GM23338 (cell line): ENCODE measurements around the gene CHPF.

Source experiments
- CREB1 ChIP-seq: fragments of 250-450 bp; sonication (Bioruptor Pico); IDR thresholded peaks from 2 replicates; pipeline ENCODE4 v1.5.0; 2020; ENCODE audit warnings: low read depth, mild to moderate bottlenecking, moderate library complexity
- CTCF ChIP-seq, 2 experiments: fragments of 200-600 bp in 1 of 2; sonication (generic) in 1 of 2; conservative IDR thresholded peaks; 2 replicates each; pipeline versions ENCODE4 v1.5.1 to v1.6.1; 2016 to 2017; ENCODE audit warnings: antibody characterized with exemption in 2 of 2, low read depth in 2 of 2, mild to moderate bottlenecking in 2 of 2, moderate library complexity in 1 of 2
- ETS1 ChIP-seq: IDR thresholded peaks from 2 replicates; pipeline ENCODE4 v1.6.1; 2016; ENCODE audit warnings: antibody characterized with exemption
- EZH2 ChIP-seq: fragments of 200-600 bp; sonication (generic); IDR thresholded peaks from one replicate; pipeline ENCODE4 v1.8.0; 2017; ENCODE audit warnings: antibody characterized with exemption, mild to moderate bottlenecking, low read depth; ENCODE audit not compliant: unreplicated experiment
- EZH2phosphoT487 ChIP-seq: fragments of 200-600 bp; sonication (generic); IDR thresholded peaks from one replicate; pipeline ENCODE4 v1.8.1; 2018; ENCODE audit warnings: antibody characterized with exemption; ENCODE audit not compliant: unreplicated experiment
- JUNB ChIP-seq: IDR thresholded peaks from one replicate; pipeline ENCODE4 v1.6.1; 2016; ENCODE audit warnings: antibody characterized with exemption; ENCODE audit not compliant: unreplicated experiment
- NANOG ChIP-seq: IDR thresholded peaks from 2 replicates; pipeline ENCODE4 v1.6.1; 2016; ENCODE audit warnings: antibody characterized with exemption, borderline replicate concordance
- POLR2AphosphoS5 ChIP-seq: IDR thresholded peaks from 2 replicates; pipeline ENCODE4 v1.6.1; 2016; ENCODE audit warnings: antibody characterized with exemption, low read depth
- REST ChIP-seq: IDR thresholded peaks from one replicate; pipeline ENCODE4 v1.6.1; 2018; ENCODE audit warnings: antibody characterized with exemption; ENCODE audit not compliant: unreplicated experiment
- STAT1 ChIP-seq: IDR thresholded peaks from one replicate; pipeline ENCODE4 v1.6.1; 2016; ENCODE audit warnings: antibody characterized with exemption; ENCODE audit not compliant: unreplicated experiment
- ZNF114 ChIP-seq: fragments of 250-450 bp; sonication (Bioruptor Pico); IDR thresholded peaks from 2 replicates; pipeline ENCODE4 v1.5.0; 2020; ENCODE audit warnings: mild to moderate bottlenecking, moderate library complexity

GRCh38 chr2:219498280-219499057, 45.1 kb downstream of the CHPF start, which contains the start of gene GMPPA:
- peak; percentile 5 for TF ChIP-seq REST
- TF ChIP-seq JUNB, result no peak
- TF ChIP-seq CTCF (conservative IDR thresholded peaks at IDR 0.05; ENCODE audit: low read depth in 2 of 2), result no peak
- no peak for TF ChIP-seq EZH2phosphoT487
- peak; percentile 73 for TF ChIP-seq POLR2AphosphoS5
- TF ChIP-seq CREB1, result peak; percentile 64
- no peak for TF ChIP-seq EZH2
- TF ChIP-seq ETS1, result peak; percentile 86
- TF ChIP-seq ZNF114 (CRISPR knock-in tag), result no peak
- no peak for TF ChIP-seq STAT1
- no peak for TF ChIP-seq NANOG
